ENCODE results near the gene LRSAM1.

The LRSAM1 gene

GRCh38 chr9:127550282-127550681 lies 99.0 kb downstream of the LRSAM1 start:
- no peak for TF ChIP-seq EGR1 (IDR thresholded peaks at IDR 0.05)
- no peak for TF ChIP-seq TCF12 (IDR thresholded peaks at IDR 0.05; ENCODE audit: low read depth)
- TF ChIP-seq TEAD4 (IDR thresholded peaks at IDR 0.05), result no peak
- no peak for TF ChIP-seq MAX (IDR thresholded peaks at IDR 0.05)
- TF ChIP-seq RAD21 (IDR thresholded peaks at IDR 0.05; ENCODE audit: low read depth), result no peak
- TF ChIP-seq EP300 (IDR thresholded peaks at IDR 0.05; ENCODE audit: borderline replicate concordance), result no peak
- no peak for TF ChIP-seq YY1 (IDR thresholded peaks at IDR 0.05; ENCODE audit: low read depth)
- no peak for TF ChIP-seq CREB1 (IDR thresholded peaks at IDR 0.05; ENCODE audit: low read depth)
- TF ChIP-seq NFIC (IDR thresholded peaks at IDR 0.05), result no peak
- TF ChIP-seq FOXM1 (IDR thresholded peaks at IDR 0.05; ENCODE audit: borderline replicate concordance, low read depth), result no peak
- no peak for TF ChIP-seq TAF1 (IDR thresholded peaks at IDR 0.05; ENCODE audit: low read depth)
- no peak for TF ChIP-seq ZBTB7A (IDR thresholded peaks at IDR 0.05; ENCODE audit: low read depth)
- TF ChIP-seq USF1 (IDR thresholded peaks at IDR 0.05), result no peak
- TF ChIP-seq CEBPB (IDR thresholded peaks at IDR 0.05), result no peak
- TF ChIP-seq REST (IDR thresholded peaks at IDR 0.05; ENCODE audit: low read depth), result no peak

- TF ChIP-seq TAF1 (IDR thresholded peaks at IDR 0.05; ENCODE audit: low read depth) (no peak), USF1 (IDR thresholded peaks at IDR 0.05) (no peak), EP300 (IDR thresholded peaks at IDR 0.05; ENCODE audit: borderline replicate concordance) (no peak), EGR1 (IDR thresholded peaks at IDR 0.05) (no peak), YY1 (IDR thresholded peaks at IDR 0.05; ENCODE audit: low read depth) (no peak), NFIC (IDR thresholded peaks at IDR 0.05) (no peak), RAD21 (IDR thresholded peaks at IDR 0.05; ENCODE audit: low read depth) (no peak), REST (IDR thresholded peaks at IDR 0.05; ENCODE audit: low read depth) (no peak), FOXM1 (IDR thresholded peaks at IDR 0.05; ENCODE audit: borderline replicate concordance, low read depth) (no peak), TCF12 (IDR thresholded peaks at IDR 0.05; ENCODE audit: low read depth) (no peak), CEBPB (IDR thresholded peaks at IDR 0.05) (no peak), ZBTB7A (IDR thresholded peaks at IDR 0.05; ENCODE audit: low read depth) (no peak), MAX (IDR thresholded peaks at IDR 0.05) (no peak), CREB1 (IDR thresholded peaks at IDR 0.05; ENCODE audit: low read depth) (no peak)
Observed at GRCh38 chr9:127550751-127551150, 99.4 kb downstream of the LRSAM1 start.
